ENCODE results near the gene COL6A1.

COL6A1 gene

DNA sequence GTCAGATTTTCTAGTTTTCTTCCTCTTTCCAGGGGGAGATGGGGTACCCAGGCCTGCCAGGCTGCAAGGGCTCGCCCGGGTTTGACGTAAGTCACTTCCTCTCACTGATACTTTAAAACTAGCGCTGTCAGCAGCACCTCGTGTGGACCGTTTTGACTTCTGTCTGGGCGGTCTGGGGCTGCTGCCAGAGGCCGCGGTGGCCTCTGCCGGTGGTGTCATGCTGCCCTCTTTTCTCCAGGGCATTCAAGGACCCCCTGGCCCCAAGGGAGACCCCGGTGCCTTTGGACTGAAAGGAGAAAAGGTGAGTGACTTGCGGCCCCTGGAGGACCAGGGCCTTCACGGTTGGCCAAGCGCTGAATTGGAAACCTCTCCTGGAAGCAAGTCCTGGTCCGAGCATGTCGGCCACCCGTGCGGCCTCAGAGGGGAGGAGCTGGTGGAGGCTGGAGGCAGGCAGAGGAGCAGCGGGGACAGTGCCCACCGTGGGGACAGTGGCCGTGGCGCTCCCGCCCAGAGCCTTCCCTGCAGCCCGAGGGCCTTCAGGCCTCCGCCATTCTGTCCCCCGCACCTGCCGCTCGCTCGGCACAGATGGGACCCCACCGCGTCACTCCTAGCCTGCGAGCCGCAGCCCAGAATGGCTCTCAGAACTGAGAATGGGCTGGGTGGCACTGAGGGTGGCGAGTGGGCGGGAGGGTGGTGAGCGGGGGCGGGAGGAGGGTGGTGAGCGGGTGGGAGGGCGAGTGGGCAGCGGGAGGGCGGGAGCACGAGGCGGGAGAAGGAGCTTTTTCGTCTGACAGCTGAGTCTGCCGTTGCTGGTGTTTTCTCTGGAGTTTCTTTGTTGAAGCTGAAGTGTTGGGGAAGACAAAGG is 9.4 kb downstream of the COL6A1 start:
- H3K4me3 ChIP-seq (ENCODE audit: low read length) = no peak overlapping the region

DNA sequence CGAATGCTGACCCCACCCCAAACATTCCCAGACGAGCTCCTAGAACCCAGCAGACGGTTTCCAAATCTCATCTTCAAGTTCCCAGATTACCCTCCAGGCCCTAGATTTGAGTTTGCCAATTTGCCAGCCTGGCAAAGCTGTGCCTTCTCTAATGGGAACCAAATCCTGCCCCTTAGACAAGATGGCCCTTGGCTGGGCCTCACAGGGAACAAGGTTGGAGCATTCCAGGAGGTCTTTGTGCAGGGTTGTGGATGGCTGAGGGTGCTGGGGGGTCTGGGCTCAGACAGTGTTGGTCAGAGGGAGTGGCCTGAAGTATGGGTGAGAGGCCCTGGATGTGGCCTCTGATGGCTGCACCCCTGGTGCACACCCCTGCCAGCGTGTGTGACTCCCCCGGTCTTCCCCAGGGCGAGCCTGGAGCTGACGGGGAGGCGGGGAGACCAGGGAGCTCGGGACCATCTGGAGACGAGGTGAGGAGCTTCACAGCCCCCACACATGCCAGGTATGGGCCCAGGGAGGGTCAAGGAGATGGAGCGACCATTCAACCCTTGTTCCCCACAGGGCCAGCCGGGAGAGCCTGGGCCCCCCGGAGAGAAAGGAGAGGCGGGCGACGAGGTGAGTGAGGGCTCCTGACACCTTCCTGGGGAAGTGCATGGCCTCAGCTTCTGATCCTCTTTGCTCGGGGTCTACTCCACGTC is 10.2 kb downstream of the COL6A1 start:
- no peaks in the 10 kb centered on the region for H3K27me3 ChIP-seq (ENCODE audit: control insufficient read depth, low read length)

More for the DNA sequence above, 9.4 kb downstream of the COL6A1 start:
- Histone ChIP-seq H3K9me2 (replicated peaks; ENCODE audit: control insufficient read depth, low read length) (no peaks in the 10 kb centered on the region), H3K4me1 (ENCODE audit: control insufficient read depth, low read length) (no peaks in the 10 kb centered on the region), H3K79me2 (ENCODE audit: control insufficient read depth, low read length) (no peaks in the 10 kb centered on the region), H3K27me3 (ENCODE audit: control insufficient read depth, low read length) (no peaks in the 10 kb centered on the region), H4K20me1 (ENCODE audit: control insufficient read depth, insufficient read depth, low read depth, low read length) (no peaks in the 10 kb centered on the region), H3K4me2 (ENCODE audit: low read length) (no peak overlapping the region), H3K36me3 (ENCODE audit: control insufficient read depth, low read length) (no peaks in the 10 kb centered on the region), H3K9me3 (ENCODE audit: control insufficient read depth, insufficient read depth, low read length) (peaks cover 23% of the 10 kb centered on the region; the same call in 1 of the 2 replicates), H3K27ac (ENCODE audit: low read depth, low read length) (no peak overlapping the region), H3F3A (ENCODE audit: control insufficient read depth, insufficient read depth) (no peaks in the 10 kb centered on the region)
- TF ChIP-seq, protein P1, sequence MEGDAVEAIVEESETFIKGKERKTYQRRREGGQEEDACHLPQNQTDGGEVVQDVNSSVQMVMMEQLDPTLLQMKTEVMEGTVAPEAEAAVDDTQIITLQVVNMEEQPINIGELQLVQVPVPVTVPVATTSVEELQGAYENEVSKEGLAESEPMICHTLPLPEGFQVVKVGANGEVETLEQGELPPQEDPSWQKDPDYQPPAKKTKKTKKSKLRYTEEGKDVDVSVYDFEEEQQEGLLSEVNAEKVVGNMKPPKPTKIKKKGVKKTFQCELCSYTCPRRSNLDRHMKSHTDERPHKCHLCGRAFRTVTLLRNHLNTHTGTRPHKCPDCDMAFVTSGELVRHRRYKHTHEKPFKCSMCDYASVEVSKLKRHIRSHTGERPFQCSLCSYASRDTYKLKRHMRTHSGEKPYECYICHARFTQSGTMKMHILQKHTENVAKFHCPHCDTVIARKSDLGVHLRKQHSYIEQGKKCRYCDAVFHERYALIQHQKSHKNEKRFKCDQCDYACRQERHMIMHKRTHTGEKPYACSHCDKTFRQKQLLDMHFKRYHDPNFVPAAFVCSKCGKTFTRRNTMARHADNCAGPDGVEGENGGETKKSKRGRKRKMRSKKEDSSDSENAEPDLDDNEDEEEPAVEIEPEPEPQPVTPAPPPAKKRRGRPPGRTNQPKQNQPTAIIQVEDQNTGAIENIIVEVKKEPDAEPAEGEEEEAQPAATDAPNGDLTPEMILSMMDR (IDR thresholded peaks at IDR 0.05; ENCODE audit: low read depth, low read length, poor library complexity, severe bottlenecking) = no peak
- no peak for TF ChIP-seq EZH2phosphoT487 (IDR thresholded peaks at IDR 0.05; ENCODE audit: borderline replicate concordance, low read length)

DNA sequence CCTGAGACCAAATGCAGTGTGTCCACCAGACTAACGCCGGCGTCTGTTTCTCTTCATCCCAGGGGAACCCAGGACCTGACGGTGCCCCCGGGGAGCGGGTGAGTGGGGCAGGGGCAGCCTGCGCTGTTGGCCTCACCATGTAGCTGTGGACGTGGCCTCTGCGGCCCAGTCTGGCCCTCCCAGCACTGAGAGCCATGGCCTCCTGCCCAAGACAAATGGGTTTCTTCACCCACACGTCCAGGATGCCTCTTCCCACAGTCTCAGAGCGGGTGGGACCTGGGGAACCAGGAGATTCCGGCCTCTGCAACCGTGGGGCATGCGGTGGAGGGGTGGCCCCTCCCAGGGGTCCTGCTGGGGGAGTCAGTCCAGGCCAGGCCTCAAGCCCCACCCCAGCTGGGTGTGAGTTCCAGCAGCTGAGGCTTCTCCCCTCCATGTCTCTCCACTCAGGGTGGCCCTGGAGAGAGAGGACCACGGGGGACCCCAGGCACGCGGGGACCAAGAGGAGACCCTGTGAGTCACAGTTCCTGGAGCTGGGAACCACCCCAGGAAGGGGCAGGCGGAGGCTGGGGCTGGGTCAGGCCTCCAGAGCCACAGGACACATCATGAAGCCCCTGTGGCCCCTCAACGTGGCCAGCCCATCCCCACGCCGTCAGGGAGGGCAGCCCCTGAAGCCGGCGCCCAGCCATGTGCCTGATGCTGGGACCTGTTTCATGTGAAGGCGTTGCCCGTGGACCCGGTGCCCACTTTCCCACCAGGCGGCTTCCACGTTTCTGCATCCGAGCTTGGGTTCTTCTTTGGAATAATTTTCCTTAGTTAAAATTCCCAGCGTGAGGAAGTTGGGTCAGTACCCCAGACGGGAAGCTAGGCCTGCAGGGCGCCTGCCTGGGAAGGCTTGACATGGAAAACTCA is 11.0 kb downstream of the COL6A1 start:
- H3K79me2 ChIP-seq (ENCODE audit: control insufficient read depth, low read length) = no peaks in the 10 kb centered on the region
- H3K9me3 ChIP-seq (ENCODE audit: control insufficient read depth, insufficient read depth, low read length) = peaks cover 20% of the 10 kb centered on the region; the same call in 1 of the 2 replicates
- no peaks in the 10 kb centered on the region for H3F3A ChIP-seq (ENCODE audit: control insufficient read depth, insufficient read depth)
- TF ChIP-seq EZH2phosphoT487 (IDR thresholded peaks at IDR 0.05; ENCODE audit: borderline replicate concordance, low read length) = no peak
- TF ChIP-seq, protein P1 (IDR thresholded peaks at IDR 0.05; ENCODE audit: low read depth, low read length, poor library complexity, severe bottlenecking) = no peak
- H4K20me1 ChIP-seq (ENCODE audit: control insufficient read depth, insufficient read depth, low read depth, low read length) = no peaks in the 10 kb centered on the region
- H3K36me3 ChIP-seq (ENCODE audit: control insufficient read depth, low read length) = no peaks in the 10 kb centered on the region
- H3K4me2 ChIP-seq (ENCODE audit: low read length) = no peak overlapping the region
- H3K27ac ChIP-seq (ENCODE audit: low read depth, low read length) = no peak overlapping the region
- no peaks in the 10 kb centered on the region for H3K27me3 ChIP-seq (ENCODE audit: control insufficient read depth, low read length)
- H3K4me3 ChIP-seq (ENCODE audit: low read length) = no peak overlapping the region
- no peaks in the 10 kb centered on the region for H3K9me2 ChIP-seq (replicated peaks; ENCODE audit: control insufficient read depth, low read length)
- no peaks in the 10 kb centered on the region for H3K4me1 ChIP-seq (ENCODE audit: control insufficient read depth, low read length)

More for the DNA sequence above, 10.2 kb downstream of the COL6A1 start:
- Histone ChIP-seq H3F3A (ENCODE audit: control insufficient read depth, insufficient read depth) (no peaks in the 10 kb centered on the region), H3K4me3 (ENCODE audit: low read length) (no peak overlapping the region), H3K9me2 (replicated peaks; ENCODE audit: control insufficient read depth, low read length) (no peaks in the 10 kb centered on the region), H3K79me2 (ENCODE audit: control insufficient read depth, low read length) (no peaks in the 10 kb centered on the region), H3K9me3 (ENCODE audit: control insufficient read depth, insufficient read depth, low read length) (peaks cover 25% of the 10 kb centered on the region; the same call in 1 of the 2 replicates), H3K4me2 (ENCODE audit: low read length) (no peak overlapping the region), H4K20me1 (ENCODE audit: control insufficient read depth, insufficient read depth, low read depth, low read length) (no peaks in the 10 kb centered on the region), H3K36me3 (ENCODE audit: control insufficient read depth, low read length) (no peaks in the 10 kb centered on the region), H3K4me1 (ENCODE audit: control insufficient read depth, low read length) (no peaks in the 10 kb centered on the region), H3K27ac (ENCODE audit: low read depth, low read length) (no peak overlapping the region)
- TF ChIP-seq EZH2phosphoT487 (IDR thresholded peaks at IDR 0.05; ENCODE audit: borderline replicate concordance, low read length) = no peak
- TF ChIP-seq, protein P1 (IDR thresholded peaks at IDR 0.05; ENCODE audit: low read depth, low read length, poor library complexity, severe bottlenecking) = no peak

Measured in DOHH2 (cell line).